MM.1S (cell line): ENCODE data around the gene KCNQ1.

Experiments used
- CTCF ChIP-seq: fragments of 300-600 bp; sonication (generic); IDR thresholded peaks from 2 replicates; pipeline ENCODE4 v1.5.1; 2016; ENCODE audit warnings: antibody characterized with exemption, low read length, mixed read lengths
- EZH2 ChIP-seq: fragments of 300-600 bp; sonication (generic); optimal IDR thresholded peaks from 2 replicates; pipeline ENCODE3; 2017; ENCODE audit warnings: low read depth, mild to moderate bottlenecking, antibody characterized with exemption, low read length, mixed read lengths
- EZH2phosphoT487 ChIP-seq: fragments of 300-600 bp; sonication (generic); IDR thresholded peaks from 2 replicates; pipeline ENCODE4 v1.6.1; 2018; ENCODE audit warnings: antibody characterized with exemption, low read length

- TF ChIP-seq CTCF (no peak), EZH2phosphoT487 (no peak), EZH2 (no peak)
These were observed 28.7 kb downstream of the KCNQ1 start for GRCh38 chr11:2473361-2474058.
